ENCODE results near the gene CACNA1I.

DNA sequence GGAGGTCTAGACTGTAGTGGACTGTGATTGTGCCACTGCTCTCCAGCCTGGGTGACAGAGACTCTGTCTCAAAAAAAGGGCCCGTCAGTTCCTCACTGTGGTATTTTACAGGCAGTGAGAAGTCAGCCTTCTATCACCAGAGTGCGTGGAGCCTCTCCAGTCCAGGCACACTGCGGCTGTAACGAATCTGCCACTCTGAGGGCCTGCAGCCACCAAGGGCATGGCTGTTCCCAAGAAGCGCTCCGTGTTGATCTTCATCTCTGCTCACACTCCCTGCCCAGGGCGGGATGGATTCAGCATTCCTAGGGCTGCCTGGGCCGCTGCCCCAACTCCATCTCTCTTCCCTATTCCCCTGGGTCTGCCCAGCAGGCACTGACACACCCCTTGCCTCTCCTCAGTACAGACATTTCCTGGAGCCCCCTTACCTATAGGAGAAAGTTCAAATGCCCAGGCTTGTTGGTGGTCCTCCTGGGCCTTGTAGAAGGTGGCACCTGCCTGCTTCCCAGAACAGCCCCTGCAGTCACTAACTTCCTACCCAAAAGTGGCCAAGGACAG is 148.4 kb downstream of the CACNA1I start:
- TF ChIP-seq, protein P1, sequence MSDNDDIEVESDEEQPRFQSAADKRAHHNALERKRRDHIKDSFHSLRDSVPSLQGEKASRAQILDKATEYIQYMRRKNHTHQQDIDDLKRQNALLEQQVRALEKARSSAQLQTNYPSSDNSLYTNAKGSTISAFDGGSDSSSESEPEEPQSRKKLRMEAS (IDR thresholded peaks at IDR 0.05) = no peak
- TF ChIP-seq EP300 (IDR thresholded peaks at IDR 0.05; ENCODE audit: borderline replicate concordance) = no peak
- TF ChIP-seq, protein P2, sequence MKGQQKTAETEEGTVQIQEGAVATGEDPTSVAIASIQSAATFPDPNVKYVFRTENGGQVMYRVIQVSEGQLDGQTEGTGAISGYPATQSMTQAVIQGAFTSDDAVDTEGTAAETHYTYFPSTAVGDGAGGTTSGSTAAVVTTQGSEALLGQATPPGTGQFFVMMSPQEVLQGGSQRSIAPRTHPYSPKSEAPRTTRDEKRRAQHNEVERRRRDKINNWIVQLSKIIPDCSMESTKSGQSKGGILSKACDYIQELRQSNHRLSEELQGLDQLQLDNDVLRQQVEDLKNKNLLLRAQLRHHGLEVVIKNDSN (IDR thresholded peaks at IDR 0.05) = no peak
- TF ChIP-seq RAD21 (IDR thresholded peaks at IDR 0.05; ENCODE audit: low read depth) = no peak
- TF ChIP-seq TCF12 (IDR thresholded peaks at IDR 0.05; ENCODE audit: low read depth) = no peak
- no peak for TF ChIP-seq FOXM1 (IDR thresholded peaks at IDR 0.05; ENCODE audit: borderline replicate concordance, low read depth)
- TF ChIP-seq, protein P3, sequence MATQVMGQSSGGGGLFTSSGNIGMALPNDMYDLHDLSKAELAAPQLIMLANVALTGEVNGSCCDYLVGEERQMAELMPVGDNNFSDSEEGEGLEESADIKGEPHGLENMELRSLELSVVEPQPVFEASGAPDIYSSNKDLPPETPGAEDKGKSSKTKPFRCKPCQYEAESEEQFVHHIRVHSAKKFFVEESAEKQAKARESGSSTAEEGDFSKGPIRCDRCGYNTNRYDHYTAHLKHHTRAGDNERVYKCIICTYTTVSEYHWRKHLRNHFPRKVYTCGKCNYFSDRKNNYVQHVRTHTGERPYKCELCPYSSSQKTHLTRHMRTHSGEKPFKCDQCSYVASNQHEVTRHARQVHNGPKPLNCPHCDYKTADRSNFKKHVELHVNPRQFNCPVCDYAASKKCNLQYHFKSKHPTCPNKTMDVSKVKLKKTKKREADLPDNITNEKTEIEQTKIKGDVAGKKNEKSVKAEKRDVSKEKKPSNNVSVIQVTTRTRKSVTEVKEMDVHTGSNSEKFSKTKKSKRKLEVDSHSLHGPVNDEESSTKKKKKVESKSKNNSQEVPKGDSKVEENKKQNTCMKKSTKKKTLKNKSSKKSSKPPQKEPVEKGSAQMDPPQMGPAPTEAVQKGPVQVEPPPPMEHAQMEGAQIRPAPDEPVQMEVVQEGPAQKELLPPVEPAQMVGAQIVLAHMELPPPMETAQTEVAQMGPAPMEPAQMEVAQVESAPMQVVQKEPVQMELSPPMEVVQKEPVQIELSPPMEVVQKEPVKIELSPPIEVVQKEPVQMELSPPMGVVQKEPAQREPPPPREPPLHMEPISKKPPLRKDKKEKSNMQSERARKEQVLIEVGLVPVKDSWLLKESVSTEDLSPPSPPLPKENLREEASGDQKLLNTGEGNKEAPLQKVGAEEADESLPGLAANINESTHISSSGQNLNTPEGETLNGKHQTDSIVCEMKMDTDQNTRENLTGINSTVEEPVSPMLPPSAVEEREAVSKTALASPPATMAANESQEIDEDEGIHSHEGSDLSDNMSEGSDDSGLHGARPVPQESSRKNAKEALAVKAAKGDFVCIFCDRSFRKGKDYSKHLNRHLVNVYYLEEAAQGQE (IDR thresholded peaks at IDR 0.05; ENCODE audit: low read depth) = no peak
- TF ChIP-seq NFIC (IDR thresholded peaks at IDR 0.05) = no peak

All from Ishikawa (cell line).